LNCAP (cell line): ENCODE measurements around the gene CCDC85C.

ENCODE experiments used
- CTCF ChIP-seq: fragments of 450-650 bp; IDR thresholded peaks from 2 replicates; pipeline ENCODE4 v1.5.1; 2017; ENCODE audit warnings: mild to moderate bottlenecking

CCDC85C gene

GRCh38 chr14:99559286-99559990 lies 44.6 kb downstream of the CCDC85C start:
- no peak for TF ChIP-seq CTCF

GRCh38 chr14:99556134-99556791 lies 47.7 kb downstream of the CCDC85C start:
- TF ChIP-seq CTCF = no peak

- no peak for TF ChIP-seq CTCF
Observed at GRCh38 chr14:99554757-99555531, 49.1 kb downstream of the CCDC85C start.

GRCh38 chr14:99554184-99554583 lies 49.8 kb downstream of the CCDC85C start:
- no peak for TF ChIP-seq CTCF

- no peak for TF ChIP-seq CTCF
Observed at GRCh38 chr14:99552572-99553216, 51.3 kb downstream of the CCDC85C start.

- no peak for TF ChIP-seq CTCF
Observed at GRCh38 chr14:99552021-99552553, 51.9 kb downstream of the CCDC85C start.
